GM12878 (cell line): ENCODE measurements around the gene ALKBH8. TPM values are rescaled to one million over a fixed set of nuclear protein-coding genes. Genes with fewer than 3 reads are reported as not detected.

Experiments used
- ATAC-seq: fragments of 200-7000 bp; cut with Tn5 transposase; 3 replicates; pipeline ENCODE4 v1.9.1; 2020; ENCODE audit warnings: mild to moderate bottlenecking, moderate library complexity
- BruUV-seq: library from RNA; stranded (reverse); fragments of 400-500 nt; replicated peaks from 2 replicates; lab custom pipeline; 2021; lab: Mats Ljungman, UMichigan
- CTCF ChIA-PET: fragments of 300-600 bp; sonication (Branson Sonifier 250); formaldehyde crosslinking; extraction: SDS; loops from one replicate; lab custom pipeline; 2021; ENCODE audit warnings: inconsistent platforms; lab: Yijun Ruan, JAX
- POLR2A ChIA-PET: fragments of 350-600 bp; formaldehyde crosslinking; extraction: SDS; loops from one replicate; lab custom pipeline; 2021; ENCODE audit warnings: inconsistent platforms; lab: Charles Lee
- RAD21 ChIA-PET: fragments of 300-600 bp; sonication (Branson Sonifier 250); formaldehyde crosslinking; loops from one replicate; lab custom pipeline; 2023; ENCODE audit warnings: antibody characterized with exemption; ENCODE audit not compliant: unreplicated experiment; lab: Charles Lee
- SMC1A ChIA-PET: fragments of 300-600 bp; sonication (Branson Sonifier 250); formaldehyde crosslinking; loops from one replicate; lab custom pipeline; 2023; ENCODE audit not compliant: unreplicated experiment, uncharacterized antibody; lab: Charles Lee
- DNase-seq: peaks from one replicate; pipeline ENCODE4 v3.0.0-alpha.2; 2011; ENCODE audit warnings: low read depth, low spot score
- FAIRE-seq: peaks from 3 replicates; lab custom pipeline; 2011; peaks lifted over from hg19 to GRCh38; lab: Jason Lieb, UNC
- H2AFZ ChIP-seq: 2 replicates; pipeline ENCODE4 v1.6.0; 2011; ENCODE audit warnings: low read depth, low read length, control low read depth; ENCODE audit not compliant: control insufficient read depth
- H3K27ac ChIP-seq: 2 replicates; pipeline ENCODE4 v1.5.1; 2011; ENCODE audit warnings: control low read depth; ENCODE audit not compliant: control insufficient read depth, insufficient read depth
- H3K27me3 ChIP-seq, 2 experiments: replicated peaks in 1 of 2; 2 replicates each; pipeline versions ENCODE4 v1.6.0 to v1.6.1; 2011; ENCODE audit warnings: low read length in 1 of 2; ENCODE audit not compliant: control insufficient read depth in 2 of 2, insufficient read depth in 2 of 2
- H3K36me3 ChIP-seq, 2 experiments: 2 replicates each; pipeline ENCODE4 v1.5.1; 2011; ENCODE audit warnings: low read length in 1 of 2; ENCODE audit not compliant: control insufficient read depth in 2 of 2, insufficient read depth in 2 of 2
- H3K4me1 ChIP-seq: 2 replicates; pipeline ENCODE4 v1.6.1; 2011; ENCODE audit warnings: mild to moderate bottlenecking, low read length, moderate library complexity, mixed read lengths; ENCODE audit not compliant: control insufficient read depth, insufficient read depth
- H3K4me2 ChIP-seq: 2 replicates; pipeline ENCODE4 v1.6.0; 2011; ENCODE audit warnings: control low read depth; ENCODE audit not compliant: control insufficient read depth, insufficient read depth
- H3K4me3 ChIP-seq: fragments of 200-600 bp; sonication (generic); 2 replicates; pipeline ENCODE4 v1.5.1; 2016
- H3K79me2 ChIP-seq: 2 replicates; pipeline ENCODE4 v1.6.0; 2011; ENCODE audit warnings: low read length; ENCODE audit not compliant: control insufficient read depth, insufficient read depth
- H3K9ac ChIP-seq: 2 replicates; pipeline ENCODE4 v1.8.0; 2011; ENCODE audit warnings: low read length, control low read depth, mixed read lengths; ENCODE audit not compliant: control insufficient read depth, insufficient read depth
- H3K9me3 ChIP-seq: replicated peaks from 3 replicates; pipeline ENCODE4 v1.5.1; 2011; ENCODE audit warnings: mild to moderate bottlenecking, low read length; ENCODE audit not compliant: control insufficient read depth, insufficient read depth
- H4K20me1 ChIP-seq: 2 replicates; pipeline ENCODE4 v1.6.0; 2011; ENCODE audit not compliant: control insufficient read depth, insufficient read depth
- IRF5 ChIP-seq: fragments of 450-650 bp; IDR thresholded peaks from 2 replicates; pipeline ENCODE4 v1.6.1; 2017; ENCODE audit warnings: borderline replicate concordance
- KAT2A ChIP-seq: conservative IDR thresholded peaks from 2 replicates; pipeline ENCODE4 v1.6.1; 2011; ENCODE audit warnings: low read depth, low read length; ENCODE audit not compliant: control insufficient read depth
- MEF2A ChIP-seq: IDR thresholded peaks from 2 replicates; pipeline ENCODE4 v1.6.1; 2011; ENCODE audit warnings: low read depth, mild to moderate bottlenecking, low read length, moderate library complexity; ENCODE audit not compliant: insufficient read depth
- RAD21 ChIP-seq: IDR thresholded peaks from 2 replicates; pipeline ENCODE4 v1.6.1; 2011; ENCODE audit warnings: mild to moderate bottlenecking, low read depth, low read length, moderate library complexity; ENCODE audit not compliant: insufficient read depth
- RELA ChIP-seq: fragments of 450-650 bp; IDR thresholded peaks from 2 replicates; pipeline ENCODE4 v1.8.0; 2014; ENCODE audit warnings: borderline replicate concordance; ENCODE audit not compliant: partially characterized antibody
- SKIL ChIP-seq: fragments of 450-650 bp; IDR thresholded peaks from 2 replicates; pipeline ENCODE4 v1.6.1; 2017; ENCODE audit warnings: mild to moderate bottlenecking, low read depth, inconsistent platforms; ENCODE audit not compliant: poor library complexity, severe bottlenecking
- SMAD1 ChIP-seq: fragments of 450-650 bp; IDR thresholded peaks from 2 replicates; pipeline ENCODE4 v1.6.1; 2018; ENCODE audit warnings: mild to moderate bottlenecking, low read depth; ENCODE audit not compliant: partially characterized antibody
- SMAD5 ChIP-seq: IDR thresholded peaks from 2 replicates; pipeline ENCODE4 v1.6.1; 2016; ENCODE audit warnings: antibody characterized with exemption, low read depth
- SMC3 ChIP-seq: IDR thresholded peaks from 2 replicates; pipeline ENCODE4 v1.6.1; 2011; ENCODE audit warnings: low read length, improper control_type of control experiment, borderline replicate concordance
- WGBS: methylation state at CpG from one replicate; pipeline ENCODE4 v1.1.6; 2016; ENCODE audit warnings: low lambda C conversion rate; ENCODE audit not compliant: insufficient replicate concordance, insufficient coverage; ENCODE audit errors: missing lambda C conversion rate; 5-methylcytosine and 5-hydroxymethylcytosine counted together
- in situ Hi-C: fragments of 300-500 bp; cut with MboI; formaldehyde crosslinking; loops from 9 replicates; pipeline ENCODE4 v1.14.3; 2018; ENCODE audit warnings: mixed read lengths
- intact Hi-C: fragments of 100-400 bp; cut with micrococcal nuclease; formaldehyde crosslinking; loops from one replicate; pipeline ENCODE4 v1.14.2; 2022; ENCODE audit not compliant: unreplicated experiment
- polyA plus RNA-seq, 11 experiments: library from polyadenylated mRNA; depleted of rRNA in 4 of 11; unstranded in 6 of 11; stranded (reverse) in 5 of 11; fragments of >200 nt; fragmentation: Nextera tagmentation in 4 of 11; fragmentation: Illumina TruSeq in 1 of 11; extraction: Ambion mirVana in 4 of 11; extraction: Trizol in 1 of 11; gene quantifications; 1 replicate in 1 of 11; 2 replicates in 10 of 11; pipeline versions ENCODE4 v1.2.1 to v1.2.3, GENCODE V29; 2011 to 2016; ENCODE audit warnings: inconsistent platforms in 2 of 11, missing spikeins in 2 of 11, low read depth in 1 of 11
- total RNA-seq, 4 experiments: library from RNA; depleted of rRNA in 3 of 4; stranded (reverse); fragments of >200 nt in 3 of 4; fragmentation: Illumina TruSeq in 1 of 4; extraction: Trizol in 1 of 4; gene quantifications; 2 replicates each; pipeline versions ENCODE4 v1.2.1 to v1.2.3, GENCODE V29; 2013 to 2021
- TF ChIP-seq, protein P1 (sequence below): fragments of 450-650 bp; IDR thresholded peaks from 2 replicates; pipeline ENCODE4 v1.6.1; 2017; ENCODE audit warnings: mild to moderate bottlenecking

The ALKBH8 gene
- total and polyA plus RNA-seq, 10 of the 15 experiments (the other 5 are each of a cell fraction or from before 2014, with no cell fraction given) = 4.6 to 13.1 (median 9.5) TPM

DNA sequence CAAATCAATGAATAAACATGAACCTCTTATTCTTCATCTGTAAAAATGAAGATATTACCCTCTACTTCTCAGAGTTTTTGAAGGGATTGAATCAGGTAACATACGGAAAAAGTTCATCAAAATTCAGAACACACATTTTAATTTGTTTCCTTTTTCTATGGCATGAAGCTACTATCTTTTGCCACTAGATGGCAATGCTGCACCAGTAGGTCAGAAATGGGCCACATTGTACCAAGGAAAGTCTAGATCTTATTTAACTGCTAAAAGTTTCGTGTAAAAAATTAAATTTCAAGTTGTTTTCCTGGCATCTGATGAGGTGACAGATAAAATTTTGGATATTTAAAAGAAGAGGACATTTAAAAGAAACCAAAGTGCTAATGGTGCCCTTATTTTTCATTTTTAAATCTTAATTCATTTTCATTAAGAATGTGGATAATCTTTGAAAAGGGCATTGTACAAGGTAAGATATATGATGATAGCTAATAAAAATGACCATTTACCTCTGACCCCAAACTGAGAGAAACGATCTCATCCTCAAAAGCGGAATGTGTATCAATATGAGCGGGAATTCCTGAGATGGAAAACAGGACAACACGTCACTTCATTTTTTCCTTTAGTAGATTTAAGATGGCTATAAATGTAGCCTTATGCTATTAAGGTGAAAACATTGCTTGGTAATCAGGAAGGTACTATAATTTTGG is 16.1 kb downstream of the ALKBH8 start (continued):
- TF ChIP-seq SKIL (no peak), RAD21 (peak; percentile 81), RELA (no peak), SMC3 (peak; percentile 69)

DNA sequence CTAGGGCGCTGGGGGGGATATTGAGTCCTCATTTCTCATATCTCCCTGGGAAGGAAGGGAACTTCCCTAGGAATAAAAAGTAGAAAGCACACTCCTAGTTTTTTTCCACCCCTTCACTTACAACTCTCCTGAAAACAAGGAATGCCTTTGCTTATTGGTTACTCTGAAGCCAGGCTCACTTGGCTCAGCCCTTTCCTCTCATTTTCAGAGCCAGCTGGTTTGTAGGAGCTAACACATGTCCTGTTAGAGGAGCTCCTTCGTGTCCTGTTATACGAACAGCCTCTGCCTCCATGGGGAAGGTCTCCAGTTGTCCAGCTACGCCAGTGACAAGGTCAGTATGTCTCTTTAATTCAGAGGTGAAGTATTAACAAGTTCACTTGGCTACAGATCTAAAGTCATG is 17.6 kb downstream of the ALKBH8 start:
- peaks cover 2% of the 10 kb centered on the region in 2 experiments; a peak in 3 of 4 replicates for H3K36me3 ChIP-seq
- H3K4me2 ChIP-seq = no peak overlapping the region
- intact Hi-C loops (no loop called here), in situ Hi-C loops (no loop called here)
- no peaks in the 10 kb centered on the region for H3K27me3 ChIP-seq
- ChIA-PET POLR2A (interaction anchor here (0.6 kb wide), 1 partner anchor 277 kb away, joined by 5 read pairs; no protein-coding TSS in a partner anchor), SMC1A (interaction anchor here (0.6 to 9.9 kb wide), 15 partner anchors 9 to 316 kb away, joined by 3 to 115 read pairs (median 3); partner anchors contain the start of gene ALKBH8), RAD21 (interaction anchor here (1.1 to 4.3 kb wide), 3 partner anchors 15 to 223 kb away, joined by 3 to 33 read pairs (median 32); no protein-coding TSS in a partner anchor), CTCF (interaction anchor here (1.0 to 11.0 kb wide), 12 partner anchors 9 to 223 kb away, joined by 3 to 311 read pairs (median 6); partner anchors contain the start of gene ALKBH8)
- TF ChIP-seq, protein P1, sequence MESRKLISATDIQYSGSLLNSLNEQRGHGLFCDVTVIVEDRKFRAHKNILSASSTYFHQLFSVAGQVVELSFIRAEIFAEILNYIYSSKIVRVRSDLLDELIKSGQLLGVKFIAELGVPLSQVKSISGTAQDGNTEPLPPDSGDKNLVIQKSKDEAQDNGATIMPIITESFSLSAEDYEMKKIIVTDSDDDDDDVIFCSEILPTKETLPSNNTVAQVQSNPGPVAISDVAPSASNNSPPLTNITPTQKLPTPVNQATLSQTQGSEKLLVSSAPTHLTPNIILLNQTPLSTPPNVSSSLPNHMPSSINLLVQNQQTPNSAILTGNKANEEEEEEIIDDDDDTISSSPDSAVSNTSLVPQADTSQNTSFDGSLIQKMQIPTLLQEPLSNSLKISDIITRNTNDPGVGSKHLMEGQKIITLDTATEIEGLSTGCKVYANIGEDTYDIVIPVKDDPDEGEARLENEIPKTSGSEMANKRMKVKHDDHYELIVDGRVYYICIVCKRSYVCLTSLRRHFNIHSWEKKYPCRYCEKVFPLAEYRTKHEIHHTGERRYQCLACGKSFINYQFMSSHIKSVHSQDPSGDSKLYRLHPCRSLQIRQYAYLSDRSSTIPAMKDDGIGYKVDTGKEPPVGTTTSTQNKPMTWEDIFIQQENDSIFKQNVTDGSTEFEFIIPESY = no peak
- TF ChIP-seq MEF2A = no peak
- TF ChIP-seq KAT2A = no peak
- no peak for TF ChIP-seq SMAD1
- no peak for TF ChIP-seq IRF5
- no peak for TF ChIP-seq SMAD5
- H2AFZ ChIP-seq = no peak overlapping the region
- no peaks in the 10 kb centered on the region for H3K9me3 ChIP-seq
- DNase-seq (no peak), ATAC-seq (no peak), FAIRE-seq (no peak)
- 93% methylated on average over 4 of the region's 4 CpGs for WGBS
- no peak overlapping the region for H3K27ac ChIP-seq
- H3K4me1 ChIP-seq = no peaks in the 10 kb centered on the region
- no TSS peak for BruUV-seq
- no peak overlapping the region for H3K4me3 ChIP-seq
- no peaks in the 10 kb centered on the region for H3K79me2 ChIP-seq
- H4K20me1 ChIP-seq = no peaks in the 10 kb centered on the region
- no peak overlapping the region for H3K9ac ChIP-seq
